K562 (cell line): ENCODE measurements around the gene MARCHF3. TPM values are rescaled to one million over a fixed set of nuclear protein-coding genes. Genes with fewer than 3 reads are reported as not detected.

Experiments
- ATAC-seq: fragments of 200-7000 bp; cut with Tn5 transposase; 3 replicates; pipeline ENCODE4 v1.9.1; 2020; ENCODE audit warnings: moderate library complexity
- BruUV-seq: library from RNA; stranded (reverse); fragments of 400-500 nt; replicated peaks from 2 replicates; lab custom pipeline; 2021; lab: Mats Ljungman, UMichigan
- CTCF ChIA-PET: fragments of 300-600 bp; formaldehyde crosslinking; extraction: SDS; loops from one replicate; lab custom pipeline; 2021; ENCODE audit warnings: low intra/inter-chr PET ratio; lab: Yijun Ruan, JAX
- POLR2A ChIA-PET: fragments of 300-600, 350-650 bp; sonication (Branson Sonifier 250); formaldehyde crosslinking; extraction: SDS; loops from one replicate; lab custom pipeline; 2021; ENCODE audit warnings: antibody characterized with exemption, inconsistent platforms; lab: Yijun Ruan, JAX
- DNase-seq, 4 experiments: peaks; one replicate each; pipeline versions ENCODE4 v3.0.0 to v3.0.0-alpha.2; 2011 to 2018; ENCODE audit warnings: low spot score in 3 of 4, mixed read lengths in 3 of 4; ENCODE audit errors: extremely low read depth in 1 of 4
- FAIRE-seq: peaks from 2 replicates; lab custom pipeline; 2011; peaks lifted over from hg19 to GRCh38; lab: Jason Lieb, UNC
- H2AFZ ChIP-seq: 2 replicates; pipeline ENCODE4 v1.6.0; 2011; ENCODE audit warnings: low read depth, low read length, control low read depth, inconsistent platforms
- H3K27ac ChIP-seq: fragments of 200-600 bp; 3 replicates; pipeline ENCODE4 v1.8.0; 2011; ENCODE audit warnings: low read depth, mild to moderate bottlenecking, control low read depth, inconsistent platforms, low read length, moderate library complexity, mixed read lengths; ENCODE audit errors: extremely low read depth
- H3K27me3 ChIP-seq, 2 experiments: fragments of 300-600 bp in 1 of 2; 2 replicates in 1 of 2; 3 replicates in 1 of 2; pipeline versions ENCODE4 v1.6.0 to v1.8.0; 2011; ENCODE audit warnings: inconsistent platforms in 2 of 2, low read length in 2 of 2, mild to moderate bottlenecking in 1 of 2, mixed read lengths in 1 of 2, moderate library complexity in 1 of 2; ENCODE audit not compliant: control insufficient read depth in 2 of 2, insufficient read depth in 2 of 2
- H3K36me3 ChIP-seq: fragments of 300-600 bp; 3 replicates; pipeline ENCODE4 v1.8.0; 2011; ENCODE audit warnings: mild to moderate bottlenecking, low read length, inconsistent platforms; ENCODE audit not compliant: control insufficient read depth, insufficient read depth
- H3K4me1 ChIP-seq, 2 experiments: fragments of 200-600 bp in 1 of 2; replicated peaks in 1 of 2; 2 replicates in 1 of 2; 3 replicates in 1 of 2; pipeline versions ENCODE4 v1.5.1 to v1.8.0; 2011; ENCODE audit warnings: inconsistent platforms in 2 of 2, low read length in 2 of 2, mild to moderate bottlenecking in 1 of 2, mixed read lengths in 1 of 2, moderate library complexity in 1 of 2; ENCODE audit not compliant: control insufficient read depth in 2 of 2, insufficient read depth in 2 of 2
- H3K4me2 ChIP-seq: 2 replicates; pipeline ENCODE4 v1.6.1; 2011; ENCODE audit warnings: low read length, control low read depth, inconsistent platforms, mixed read lengths; ENCODE audit not compliant: insufficient read depth
- H3K4me3 ChIP-seq: fragments of 200-600 bp; sonication (generic), shearing (Covaris generic); 2 replicates; pipeline ENCODE4 v1.5.1; 2016; ENCODE audit warnings: control low read depth, inconsistent platforms
- H3K79me2 ChIP-seq: fragments of 200-600 bp; 3 replicates; pipeline ENCODE4 v1.8.0; 2011; ENCODE audit warnings: low read length, inconsistent platforms; ENCODE audit not compliant: control insufficient read depth, insufficient read depth
- H3K9ac ChIP-seq, 2 experiments: 2 replicates each; pipeline versions ENCODE4 v1.6.0 to v1.6.1; 2011; ENCODE audit warnings: low read depth in 2 of 2, low read length in 2 of 2, control low read depth in 1 of 2, inconsistent platforms in 1 of 2, mild to moderate bottlenecking in 1 of 2, mixed read lengths in 1 of 2; ENCODE audit not compliant: insufficient read depth in 1 of 2
- H3K9me1 ChIP-seq: one replicate; pipeline ENCODE4 v1.6.0; 2011; ENCODE audit warnings: inconsistent platforms, mild to moderate bottlenecking, low read length, moderate library complexity; ENCODE audit not compliant: control insufficient read depth, insufficient read depth
- H3K9me3 ChIP-seq: replicated peaks from 2 replicates; pipeline ENCODE4 v1.5.1; 2011; ENCODE audit warnings: low read depth, low read length, inconsistent platforms; ENCODE audit not compliant: control insufficient read depth, insufficient read depth
- H4K20me1 ChIP-seq: replicated peaks from 2 replicates; pipeline ENCODE4 v1.6.1; 2011; ENCODE audit warnings: low read length, inconsistent platforms, mixed read lengths; ENCODE audit not compliant: control insufficient read depth, insufficient read depth
- ARID2 ChIP-seq: fragments of 450-650 bp; IDR thresholded peaks from 2 replicates; pipeline ENCODE4 v1.6.1; 2017; ENCODE audit warnings: antibody characterized with exemption, mild to moderate bottlenecking
- JUNB ChIP-seq: fragments of 450-650 bp; formaldehyde crosslinking; conservative IDR thresholded peaks from 2 replicates; pipeline ENCODE4 v1.4.0; 2020; ENCODE audit warnings: mild to moderate bottlenecking
- POLR2AphosphoS5 ChIP-seq: IDR thresholded peaks from 2 replicates; pipeline ENCODE4 v1.6.1; 2011; ENCODE audit warnings: mild to moderate bottlenecking, low read depth, low read length, moderate library complexity; ENCODE audit not compliant: control insufficient read depth, insufficient read depth
- PRPF4 ChIP-seq: fragments of 200-400 bp; formaldehyde crosslinking; IDR thresholded peaks from one replicate; pipeline ENCODE4 v1.6.1; 2017; ENCODE audit warnings: low read length, low read depth, mild to moderate bottlenecking; ENCODE audit not compliant: insufficient read depth, poor library complexity, severe bottlenecking
- RB1 ChIP-seq: fragments of 450-650 bp; IDR thresholded peaks from 2 replicates; pipeline ENCODE4 v1.6.1; 2017; ENCODE audit warnings: low read depth, mild to moderate bottlenecking
- SMARCB1 ChIP-seq: IDR thresholded peaks from 2 replicates; pipeline ENCODE4 v1.6.1; 2011; ENCODE audit warnings: improper control_type of control experiment, low read depth; ENCODE audit not compliant: insufficient read length
- ZNF584 ChIP-seq: fragments of 200-800 bp; sonication (Bioruptor generic); IDR thresholded peaks from 2 replicates; pipeline ENCODE4 v1.6.1; 2016; ENCODE audit warnings: low read depth, mild to moderate bottlenecking, missing genetic modification characterization, missing compliant biosample characterization
- WGBS: fragments of 100-300 bp; shearing (Covaris generic); methylation state at CpG from one replicate; pipeline ENCODE4 v1.1.6; 2016; ENCODE audit warnings: low coverage, mixed read lengths; ENCODE audit not compliant: insufficient coverage; ENCODE audit errors: missing lambda C conversion rate; 5-methylcytosine and 5-hydroxymethylcytosine counted together
- in situ Hi-C: fragments of 300-500 bp; cut with MboI; formaldehyde crosslinking; loops from 4 replicates; pipeline ENCODE4 v1.15.0; 2018; ENCODE audit warnings: inconsistent platforms, mixed read lengths
- intact Hi-C: fragments of 100-400 bp; cut with micrococcal nuclease; formaldehyde crosslinking; loops from 2 replicates; pipeline ENCODE4 v1.14.2; 2022
- polyA plus RNA-seq, 8 experiments: library from polyadenylated mRNA; depleted of rRNA in 4 of 8; stranded (reverse) in 5 of 8; unstranded in 3 of 8; fragments of >200 nt; fragmentation: Nextera tagmentation in 2 of 8; fragmentation: Illumina TruSeq in 1 of 8; extraction: Ambion mirVana in 2 of 8; extraction: Trizol in 1 of 8; gene quantifications; 2 replicates each; pipeline versions ENCODE4 v1.2.1 to v1.2.3, GENCODE V29; 2011 to 2014; ENCODE audit warnings: inconsistent platforms in 1 of 8, missing spikeins in 1 of 8
- total RNA-seq, 7 experiments: library from RNA; depleted of rRNA in 6 of 7; stranded (reverse); fragments of >200 nt in 6 of 7; fragmentation: Illumina TruSeq in 2 of 7; extraction: Trizol in 2 of 7; gene quantifications; 2 replicates each; pipeline versions ENCODE4 v1.2.1 to v1.2.3, GENCODE V29; 2011 to 2021; ENCODE audit warnings: low replicate concordance in 1 of 7
- TF ChIP-seq, protein P1 (sequence below): sonication (generic); formaldehyde crosslinking; IDR thresholded peaks from 2 replicates; pipeline ENCODE4 v1.4.0; 2020; ENCODE audit warnings: mild to moderate bottlenecking, missing genetic modification reagents

Gene MARCHF3
- total and polyA plus RNA-seq, 9 of the 15 experiments (the other 6 are each of a cell fraction or from before 2014, with no cell fraction given) = 5.6 to 37.4 (median 16.5) TPM

DNA sequence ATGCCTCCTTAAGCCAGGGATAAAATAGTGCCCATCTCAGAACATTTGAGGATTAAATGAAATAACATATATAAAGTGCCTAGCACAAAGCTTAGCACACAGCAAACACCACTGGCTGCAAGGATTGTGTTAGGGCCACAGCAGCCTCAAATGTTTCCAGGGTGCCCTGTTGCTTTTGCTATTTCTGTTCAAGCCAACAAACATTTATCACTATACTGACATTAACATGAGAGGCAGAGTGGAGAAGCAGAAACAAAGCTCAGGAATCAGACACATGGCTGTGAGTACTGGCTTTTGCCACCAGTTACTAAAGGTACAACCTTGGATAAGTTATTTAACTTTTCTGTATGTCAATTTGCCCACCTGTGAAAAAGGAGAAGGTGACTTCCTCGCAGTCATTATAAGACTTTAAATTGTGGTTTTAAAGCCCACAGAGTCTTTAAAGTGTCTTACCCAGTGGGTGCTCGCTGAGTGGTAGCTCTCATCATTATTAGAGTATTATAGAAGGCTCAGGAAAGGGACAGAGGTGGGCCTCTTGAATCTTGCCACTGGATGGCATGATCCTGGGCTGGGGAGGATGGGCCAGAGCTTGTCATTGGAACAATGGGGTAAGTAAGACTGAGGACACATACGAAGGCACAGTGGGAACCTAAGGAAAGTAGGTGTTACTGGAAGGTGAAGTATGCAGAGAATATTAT, 98.2 kb downstream of the MARCHF3 start:
- TF ChIP-seq ARID2 (no peak), JUNB (no peak), POLR2AphosphoS5 (no peak), ZNF584 (no peak), SMARCB1 (no peak), PRPF4 (no peak), RB1 (no peak)
- TF ChIP-seq, protein P1, sequence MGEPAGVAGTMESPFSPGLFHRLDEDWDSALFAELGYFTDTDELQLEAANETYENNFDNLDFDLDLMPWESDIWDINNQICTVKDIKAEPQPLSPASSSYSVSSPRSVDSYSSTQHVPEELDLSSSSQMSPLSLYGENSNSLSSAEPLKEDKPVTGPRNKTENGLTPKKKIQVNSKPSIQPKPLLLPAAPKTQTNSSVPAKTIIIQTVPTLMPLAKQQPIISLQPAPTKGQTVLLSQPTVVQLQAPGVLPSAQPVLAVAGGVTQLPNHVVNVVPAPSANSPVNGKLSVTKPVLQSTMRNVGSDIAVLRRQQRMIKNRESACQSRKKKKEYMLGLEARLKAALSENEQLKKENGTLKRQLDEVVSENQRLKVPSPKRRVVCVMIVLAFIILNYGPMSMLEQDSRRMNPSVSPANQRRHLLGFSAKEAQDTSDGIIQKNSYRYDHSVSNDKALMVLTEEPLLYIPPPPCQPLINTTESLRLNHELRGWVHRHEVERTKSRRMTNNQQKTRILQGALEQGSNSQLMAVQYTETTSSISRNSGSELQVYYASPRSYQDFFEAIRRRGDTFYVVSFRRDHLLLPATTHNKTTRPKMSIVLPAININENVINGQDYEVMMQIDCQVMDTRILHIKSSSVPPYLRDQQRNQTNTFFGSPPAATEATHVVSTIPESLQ (CRISPR knock-in tag) = no peak
- Histone ChIP-seq H3K79me2 (peaks cover 25% of the 10 kb centered on the region; the same call in 2 of the 3 replicates), H3K9me3 (no peaks in the 10 kb centered on the region), H3K36me3 (no peaks in the 10 kb centered on the region; the same call in 2 of the 3 replicates), H4K20me1 (no peaks in the 10 kb centered on the region), H3K4me3 (no peak overlapping the region), H3K4me1 (no peaks in the 10 kb centered on the region; a peak in 1 of 5 replicates), H2AFZ (no peak overlapping the region), H3K4me2 (no peak overlapping the region), H3K9me1 (no peaks in the 10 kb centered on the region), H3K27me3 (no peaks in the 10 kb centered on the region), H3K27ac (no peak overlapping the region), H3K9ac (no peak overlapping the region)
- intact Hi-C loops (no loop called here), in situ Hi-C loops (no loop called here)
- ATAC-seq (no peak; the same call in 1 of the 3 replicates), DNase-seq (no peak), FAIRE-seq (no peak)
- BruUV-seq = no TSS peak
- ChIA-PET CTCF (no interaction called here), POLR2A (interaction anchor here (0.8 to 2.3 kb wide), 2 partner anchors 11 to 47 kb away, joined by 3 to 9 read pairs; no protein-coding TSS in a partner anchor)
- WGBS = 73% methylated on average over 3 of the region's 3 CpGs
